Activated effector memory CD4-positive, alpha-beta T cell treated with Interleukin-2 at 50 U/mL for 16 hours (primary cell): ENCODE results near the gene GPR65.

ENCODE experiments used
- DNase-seq: peaks from one replicate; pipeline ENCODE4 v3.0.0-alpha.2; 2020

GPR65 gene

DNA sequence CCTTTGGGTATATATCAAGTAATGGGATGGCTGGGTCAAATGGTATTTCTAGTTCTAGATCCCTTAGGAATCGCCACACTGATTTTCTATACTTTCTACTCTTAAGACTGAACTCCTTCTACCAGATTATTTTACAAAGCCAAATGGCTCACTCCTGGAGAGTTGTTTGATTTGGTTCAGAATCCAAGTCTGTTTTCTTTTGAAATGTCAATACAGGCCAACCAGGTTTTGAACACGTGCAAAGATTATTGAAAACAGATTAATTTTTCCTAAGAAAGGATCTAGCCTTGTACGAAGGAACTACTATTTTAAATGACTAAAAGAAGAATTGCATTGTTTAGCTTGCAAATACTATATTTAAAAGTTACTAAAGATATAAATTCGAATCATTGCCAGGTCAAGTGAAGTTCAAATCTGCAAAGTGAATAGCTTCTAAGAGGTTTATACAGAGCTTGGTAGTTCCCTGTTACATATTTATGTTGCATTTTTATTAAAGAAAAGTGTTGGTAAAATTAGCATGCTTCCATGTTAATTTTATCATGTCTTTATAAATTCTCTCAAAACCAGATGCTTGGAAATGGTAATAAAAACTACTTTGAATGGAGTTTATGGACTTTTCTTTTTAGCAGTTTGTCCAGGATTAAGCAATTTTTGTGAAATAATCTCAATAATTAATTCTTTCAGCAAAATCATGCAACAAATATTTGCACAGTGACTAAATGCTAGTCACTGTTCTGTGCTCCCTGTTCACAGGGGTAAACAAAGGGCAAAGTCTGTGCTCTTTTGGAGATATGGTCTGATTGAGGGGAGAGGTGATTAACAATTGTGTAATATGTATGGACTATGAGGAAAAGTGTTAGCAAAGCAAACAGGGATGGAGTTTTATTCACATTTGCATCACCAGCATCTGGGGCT, 38.9 kb downstream of the GPR65 start:
- DNase-seq: no peak

DNA sequence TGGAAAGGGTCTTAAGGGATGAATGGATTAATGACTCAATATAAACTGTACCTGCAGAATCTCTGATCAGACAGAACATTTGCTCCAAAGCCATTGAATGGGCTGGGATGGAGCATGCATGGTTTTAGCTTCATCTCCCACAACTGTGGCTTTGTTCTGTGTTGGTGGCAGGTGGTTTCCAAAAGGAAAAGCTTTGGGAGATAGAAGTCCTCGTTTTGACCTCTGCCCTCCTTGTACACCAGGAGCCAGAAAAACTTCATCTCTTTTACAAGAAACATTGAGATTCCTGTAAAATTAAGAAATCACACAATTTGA, 39.5 kb downstream of the GPR65 start:
- DNase-seq: no peak

DNA sequence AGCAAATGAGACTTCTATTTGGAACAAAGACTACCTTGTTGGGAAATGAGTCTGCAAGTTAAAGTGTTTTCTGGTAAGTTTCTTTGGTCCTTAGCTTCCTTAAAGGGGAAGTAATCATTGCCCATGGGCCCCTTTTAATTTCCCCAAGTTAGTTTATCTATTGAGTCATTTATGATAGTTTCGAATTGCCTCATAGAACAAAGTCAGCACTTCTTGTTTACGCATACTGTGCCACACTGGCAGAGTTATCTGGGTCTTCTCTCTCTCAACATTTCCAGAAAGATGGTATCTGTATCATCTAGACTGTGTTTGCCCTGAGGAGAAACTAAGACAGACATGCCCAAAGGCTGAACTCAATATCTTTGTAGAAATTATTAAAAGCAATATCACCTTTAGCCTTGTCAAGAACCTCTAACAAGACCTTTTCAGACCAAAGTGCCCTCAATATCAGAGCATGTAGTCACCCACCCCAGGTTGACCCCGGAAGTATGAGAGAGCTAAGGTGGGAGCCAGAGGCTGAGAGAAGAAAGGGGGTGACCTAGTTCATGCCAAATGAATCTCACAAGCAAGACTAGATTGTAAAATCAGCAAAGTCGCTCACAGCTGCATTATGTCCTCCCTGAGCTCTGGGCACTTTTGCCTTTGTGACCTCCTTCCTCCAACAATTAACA, 40.0 kb downstream of the GPR65 start:
- DNase-seq: no peak

DNA sequence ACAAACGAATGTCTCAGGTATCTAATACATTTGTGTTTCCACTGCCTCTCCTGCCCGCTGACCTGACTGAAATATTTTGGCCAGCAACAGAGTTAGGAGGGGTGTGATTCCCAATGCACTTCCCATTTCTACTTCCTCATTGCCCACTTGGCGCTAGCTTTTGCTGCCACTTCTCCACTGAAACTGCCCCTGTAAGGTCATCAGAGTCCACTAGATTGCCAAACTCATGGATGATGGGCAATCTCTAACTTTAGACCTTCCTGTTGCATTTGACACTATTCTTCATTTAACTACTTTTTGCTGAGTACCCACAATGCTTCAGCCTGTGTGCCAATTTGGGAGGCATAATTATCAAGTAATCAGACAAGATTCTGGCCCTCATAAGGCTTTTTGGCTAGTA, 40.8 kb downstream of the GPR65 start:
- DNase-seq: no peak

DNA sequence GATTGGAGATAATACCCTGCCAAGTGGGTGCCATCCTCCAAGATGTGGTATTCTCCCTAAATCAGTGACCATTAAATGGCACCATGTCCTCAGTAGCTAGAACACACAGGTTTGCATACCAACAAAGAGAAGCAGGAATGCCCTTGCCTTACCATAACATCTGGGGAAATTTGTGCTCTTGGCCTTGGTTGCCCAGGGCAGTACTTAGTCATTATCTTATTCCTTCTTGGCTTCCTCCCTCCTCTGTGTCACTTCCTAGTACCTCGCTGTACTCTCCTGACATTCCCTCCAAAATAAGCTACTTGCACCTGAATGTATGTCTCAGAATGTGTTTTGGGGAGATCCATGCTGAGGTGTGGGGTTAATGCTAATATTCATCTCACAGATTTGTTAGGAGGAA, 43.4 kb downstream of the GPR65 start:
- DNase-seq: no peak

DNA sequence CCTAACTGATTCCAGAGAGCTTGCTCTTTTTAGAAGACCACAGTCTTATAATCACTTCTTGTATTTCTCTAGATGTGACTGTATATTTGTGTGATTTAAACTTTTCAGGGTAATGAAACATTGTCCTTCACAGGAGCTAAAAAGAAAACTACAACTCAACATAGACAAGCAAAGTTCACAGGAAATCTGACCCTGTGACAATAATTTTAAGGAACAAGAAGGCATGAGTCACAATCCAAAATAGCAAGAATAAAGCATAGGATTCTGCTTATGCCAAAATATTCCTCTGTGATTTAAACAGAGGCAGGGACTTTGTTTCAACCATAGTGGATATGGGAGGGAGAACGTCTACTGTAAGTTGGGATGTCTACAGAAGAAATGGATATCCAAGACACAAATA, 44.3 kb downstream of the GPR65 start:
- DNase-seq: no peak

DNA sequence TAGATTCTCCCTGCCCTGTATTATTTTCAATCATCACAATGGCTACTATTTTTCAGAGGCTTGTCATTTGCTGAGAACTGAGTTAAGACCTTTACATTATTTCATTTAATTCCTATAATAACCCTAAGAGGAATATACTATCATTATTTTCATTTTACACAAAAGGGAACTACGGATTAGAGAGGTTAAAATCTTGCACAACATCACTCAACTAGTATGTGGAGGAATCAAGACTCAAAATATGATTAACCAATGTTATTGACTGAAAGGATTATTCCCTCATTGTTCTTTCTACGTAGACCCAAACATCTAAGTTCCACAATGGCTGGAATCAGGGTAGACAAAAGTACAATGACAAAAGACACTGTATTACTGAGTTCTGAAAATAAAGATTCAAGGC, 45.0 kb downstream of the GPR65 start:
- no peak for DNase-seq

DNA sequence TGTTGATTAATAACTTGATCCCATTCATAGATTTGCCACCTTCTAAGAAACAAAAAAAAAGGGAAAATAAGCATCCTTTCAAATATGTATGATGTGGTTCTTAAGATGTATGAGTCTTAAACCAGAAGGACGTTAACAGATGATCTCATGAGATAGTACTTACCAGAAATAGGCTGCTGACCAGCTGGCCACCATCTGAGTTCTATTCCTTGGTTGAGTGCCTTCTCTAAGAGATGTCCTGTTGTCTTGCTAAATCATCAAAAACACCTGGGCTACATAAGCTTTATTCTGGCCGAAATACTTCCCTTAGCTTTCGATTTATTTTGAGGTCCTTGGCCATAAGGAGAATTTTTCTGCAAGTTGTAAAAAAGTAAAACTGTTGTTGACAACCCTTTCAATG, 55.6 kb downstream of the GPR65 start:
- DNase-seq: no peak

DNA sequence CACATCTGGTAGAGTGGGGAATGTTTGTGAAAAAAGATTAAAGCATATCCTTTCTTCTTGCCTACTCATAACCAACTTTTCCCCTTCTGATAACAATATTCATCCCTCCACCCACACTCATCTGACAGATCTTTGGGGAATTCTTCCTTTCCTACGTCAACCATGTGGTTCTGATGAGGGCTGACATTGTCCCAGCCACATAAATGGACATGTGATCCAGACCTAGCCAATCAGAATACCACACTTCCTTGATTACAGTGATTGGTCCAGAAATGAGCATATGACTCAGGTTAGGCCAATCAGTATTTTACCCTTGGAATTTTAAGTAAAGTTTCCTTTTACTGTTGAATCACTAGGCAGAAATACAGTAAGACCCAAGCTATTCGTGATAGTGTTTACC, 58.9 kb downstream of the GPR65 start:
- no peak for DNase-seq
